C4-2B (cell line): ENCODE measurements around the gene TMEM181.

ENCODE experiments used
- CTCF ChIP-seq: fragments of 450-650 bp; conservative IDR thresholded peaks from 2 replicates; pipeline ENCODE4 v1.5.1; 2017; ENCODE audit warnings: mild to moderate bottlenecking
- ZFX ChIP-seq: fragments of 450-650 bp; IDR thresholded peaks from 2 replicates; pipeline ENCODE4 v1.6.1; 2017

GRCh38 chr6:158554611-158555361, 5.1 kb upstream of the TMEM181 start:
- TF ChIP-seq CTCF (no peak), ZFX (no peak)
